Lower lobe of right lung (tissue), 2 donors: ENCODE measurements around the gene MUSTN1. TPM values are rescaled to one million over a fixed set of nuclear protein-coding genes. Genes with fewer than 3 reads are reported as not detected.

Source experiments
- ATAC-seq, 2 donors: fragments of 200-7000 bp; cut with Tn5 transposase; one replicate each; pipeline ENCODE4 v1.9.1; 2020 to 2022; ENCODE audit warnings: mild to moderate bottlenecking in 2 of 2, moderate library complexity in 2 of 2
- DNase-seq: peaks from one replicate; pipeline ENCODE4 v3.0.0-alpha.2; 2020
- H3K27ac ChIP-seq: fragments of 200-600 bp; one replicate; pipeline ENCODE4 v1.8.0; 2022
- H3K27me3 ChIP-seq: fragments of 200-600 bp; one replicate; pipeline ENCODE4 v1.8.0; 2022; ENCODE audit warnings: low read depth
- H3K36me3 ChIP-seq: fragments of 200-600 bp; one replicate; pipeline ENCODE4 v1.8.0; 2022; ENCODE audit warnings: mild to moderate bottlenecking
- H3K4me1 ChIP-seq: fragments of 200-600 bp; one replicate; pipeline ENCODE4 v1.8.0; 2022
- H3K4me3 ChIP-seq: fragments of 200-600 bp; one replicate; pipeline ENCODE4 v1.8.0; 2022; ENCODE audit warnings: mild to moderate bottlenecking
- H3K9me3 ChIP-seq: fragments of 200-600 bp; one replicate; pipeline ENCODE4 v1.8.0; 2022
- CTCF ChIP-seq: fragments of 200-600 bp; IDR thresholded peaks from one replicate; pipeline ENCODE4 v1.8.0; 2022; ENCODE audit warnings: antibody characterized with exemption, mild to moderate bottlenecking
- intact Hi-C: fragments of 100-400 bp; cut with DNase I; formaldehyde crosslinking; loops from one replicate; pipeline ENCODE4 v1.11.0; 2022
- total RNA-seq: library from RNA; stranded (reverse); fragmentation: NEBNext Ultra II Directional; extraction: Animal tissue kit (Norgen Biotek cat#: 25700); gene quantifications from one replicate; pipeline ENCODE4 v1.2.1, GENCODE V29; 2021
- donor health status: DM: no; HTN: yes; CAD: no; lungs with severe emphysema.

MUSTN1 gene
- total RNA-seq, 1 donor from 2014 or later: 7.3 TPM

- H3K27ac ChIP-seq: no peak overlapping the region
- H3K27me3 ChIP-seq: no peaks in the 10 kb centered on the region
- no peaks in the 10 kb centered on the region for H3K9me3 ChIP-seq
- no peaks in the 10 kb centered on the region for H3K4me1 ChIP-seq
- H3K4me3 ChIP-seq: no peak overlapping the region
- no peak for DNase-seq
- H3K36me3 ChIP-seq: no peaks in the 10 kb centered on the region
- no peak for ATAC-seq
- TF ChIP-seq CTCF: no peak
- intact Hi-C loops: no loop called here
These were observed 4.8 kb downstream of the MUSTN1 start for GRCh38 chr3:52829906-52830463.

- Histone ChIP-seq H3K27ac (no peak overlapping the region), H3K4me1 (no peaks in the 10 kb centered on the region), H3K36me3 (no peaks in the 10 kb centered on the region), H3K27me3 (no peaks in the 10 kb centered on the region), H3K4me3 (no peak overlapping the region), H3K9me3 (no peaks in the 10 kb centered on the region)
- intact Hi-C loops: no loop called here
- DNase-seq (no peak), ATAC-seq (no peak)
- TF ChIP-seq CTCF: no peak
These were observed 5.3 kb downstream of the MUSTN1 start for GRCh38 chr3:52829482-52829881.

GRCh38 chr3:52827866-52828376 lies 6.9 kb downstream of the MUSTN1 start:
- ATAC-seq: no peak
- Histone ChIP-seq H3K36me3 (peaks cover 14% of the 10 kb centered on the region), H3K4me3 (no peak overlapping the region), H3K27me3 (no peaks in the 10 kb centered on the region), H3K27ac (no peak overlapping the region), H3K9me3 (no peaks in the 10 kb centered on the region), H3K4me1 (no peaks in the 10 kb centered on the region)
- no peak for DNase-seq
- intact Hi-C loops: no loop called here
- no peak for TF ChIP-seq CTCF

DNA sequence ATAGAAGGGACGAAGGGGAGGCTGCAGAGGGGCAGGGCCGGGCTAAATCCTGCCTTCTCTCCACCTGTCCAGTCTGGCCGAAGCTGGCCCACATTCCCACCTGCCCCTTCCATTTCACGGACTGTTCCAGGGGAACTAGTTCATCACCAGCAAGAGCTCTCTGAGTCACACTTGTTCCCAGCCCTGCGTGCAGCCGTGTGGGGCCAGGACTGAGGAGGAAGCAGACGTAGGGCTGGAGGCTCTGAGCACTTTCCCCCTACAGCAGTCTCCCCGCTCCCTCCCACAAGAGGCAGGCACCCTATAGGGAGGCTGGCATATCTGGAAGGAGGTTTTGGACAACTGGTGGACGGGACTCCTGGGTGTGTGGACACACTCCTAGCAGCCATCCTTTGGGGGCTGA lies 7.4 kb downstream of the MUSTN1 start:
- intact Hi-C loops: no loop called here
- DNase-seq (no peak), ATAC-seq (no peak)
- Histone ChIP-seq H3K4me3 (no peak overlapping the region), H3K9me3 (no peaks in the 10 kb centered on the region), H3K36me3 (peaks cover 19% of the 10 kb centered on the region), H3K4me1 (no peaks in the 10 kb centered on the region), H3K27me3 (no peaks in the 10 kb centered on the region), H3K27ac (no peak overlapping the region)
- no peak for TF ChIP-seq CTCF

GRCh38 chr3:52824037-52824436 lies 10.8 kb downstream of the MUSTN1 start:
- DNase-seq (no peak), ATAC-seq (no peak)
- H3K4me3 ChIP-seq: no peak overlapping the region
- no peak for TF ChIP-seq CTCF
- intact Hi-C loops: no loop called here
- H3K4me1 ChIP-seq: no peaks in the 10 kb centered on the region
- no peak overlapping the region for H3K27ac ChIP-seq
- no peaks in the 10 kb centered on the region for H3K27me3 ChIP-seq
- H3K36me3 ChIP-seq: peaks cover 20% of the 10 kb centered on the region
- H3K9me3 ChIP-seq: no peaks in the 10 kb centered on the region
